Measurements from ENCODE around the gene COL23A1. TPM values are rescaled to one million over a fixed set of nuclear protein-coding genes. Genes with fewer than 3 reads are reported as not detected.
A peak's percentile ranks its signal among the peaks of the same experiment; 100 is the strongest.

Gene COL23A1
- total RNA-seq, 1 donor from 2014 or later, result 2.0 TPM

GRCh38 chr5:178505639-178506407 lies 84.4 kb downstream of the COL23A1 start:
- H3K27me3 ChIP-seq, result no peaks in the 10 kb centered on the region
- H3K36me3 ChIP-seq, result no peaks in the 10 kb centered on the region
- DNase-seq, result no peak
- no peak overlapping the region for H3K4me3 ChIP-seq
- intact Hi-C loops (cut with DNase I), result no loop called here
- TF ChIP-seq CTCF (IDR thresholded peaks at IDR 0.05), result no peak
- H3K27ac ChIP-seq, result no peak overlapping the region
- H3K9me3 ChIP-seq, result no peaks in the 10 kb centered on the region
- H3K4me1 ChIP-seq, result no peaks in the 10 kb centered on the region
- no peak for ATAC-seq

- H3K27ac ChIP-seq, result no peak overlapping the region
- H3K9me3 ChIP-seq, result no peaks in the 10 kb centered on the region
- no peak overlapping the region for H3K4me3 ChIP-seq
- DNase-seq (no peak), ATAC-seq (peak; percentile 10)
- no peak for TF ChIP-seq CTCF (IDR thresholded peaks at IDR 0.05)
- H3K36me3 ChIP-seq, result no peaks in the 10 kb centered on the region
- no peaks in the 10 kb centered on the region for H3K27me3 ChIP-seq
- H3K4me1 ChIP-seq, result no peaks in the 10 kb centered on the region
- intact Hi-C loops (cut with DNase I), result no loop called here
Observed at GRCh38 chr5:178504340-178504960, 85.7 kb downstream of the COL23A1 start.

- no peak for TF ChIP-seq CTCF (IDR thresholded peaks at IDR 0.05)
- Histone ChIP-seq H3K4me3 (no peak overlapping the region), H3K4me1 (no peaks in the 10 kb centered on the region), H3K27ac (no peak overlapping the region), H3K27me3 (no peaks in the 10 kb centered on the region), H3K36me3 (no peaks in the 10 kb centered on the region), H3K9me3 (no peaks in the 10 kb centered on the region)
- intact Hi-C loops (cut with DNase I), result no loop called here
- ATAC-seq (no peak), DNase-seq (no peak)
Observed at GRCh38 chr5:178502401-178503100, 87.6 kb downstream of the COL23A1 start.

- H3K27me3 ChIP-seq, result no peaks in the 10 kb centered on the region
- intact Hi-C loops (cut with DNase I), result no loop called here
- no peak overlapping the region for H3K4me3 ChIP-seq
- no peak for DNase-seq
- ATAC-seq, result no peak
- peaks cover 12% of the 10 kb centered on the region for H3K4me1 ChIP-seq
- H3K27ac ChIP-seq, result no peak overlapping the region
- H3K9me3 ChIP-seq, result no peaks in the 10 kb centered on the region
- no peak for TF ChIP-seq CTCF (IDR thresholded peaks at IDR 0.05)
- H3K36me3 ChIP-seq, result no peaks in the 10 kb centered on the region
Observed at GRCh38 chr5:178499352-178499751, 90.8 kb downstream of the COL23A1 start.

- intact Hi-C loops (cut with DNase I), result no loop called here
- Histone ChIP-seq H3K9me3 (no peaks in the 10 kb centered on the region), H3K4me3 (no peak overlapping the region), H3K36me3 (no peaks in the 10 kb centered on the region), H3K27ac (no peak overlapping the region), H3K27me3 (no peaks in the 10 kb centered on the region), H3K4me1 (peaks cover 12% of the 10 kb centered on the region)
- DNase-seq (no peak), ATAC-seq (no peak)
- no peak for TF ChIP-seq CTCF (IDR thresholded peaks at IDR 0.05)
Observed at GRCh38 chr5:178496642-178497041, 93.6 kb downstream of the COL23A1 start.
